Activated naive CD4-positive, alpha-beta T cell treated with anti-CD3 and anti-CD28 coated beads, Interleukin-2, amount 10 ng/mL, durations not matched to agents 7 days and 5 days (primary cell): ENCODE results near the gene NKD1.

Source experiments
- CTCF ChIA-PET: fragments of 350-600 bp; sonication (Branson Sonifier 250); formaldehyde crosslinking; loops from one replicate; lab custom pipeline; 2021; ENCODE audit warnings: antibody characterized with exemption; lab: Charles Lee
- DNase-seq: peaks from one replicate; pipeline ENCODE4 v3.0.0-alpha.2; 2020
- H3K27ac Mint-ChIP-seq: one replicate; pipeline ENCODE4 v1.8.0; 2021; ENCODE audit warnings: mild to moderate bottlenecking, moderate library complexity, mixed read lengths
- H3K27me3 Mint-ChIP-seq: one replicate; pipeline ENCODE4 v1.8.0; 2021; ENCODE audit warnings: mild to moderate bottlenecking, mixed read lengths
- H3K36me3 Mint-ChIP-seq: one replicate; pipeline ENCODE4 v1.8.0; 2021; ENCODE audit warnings: mixed read lengths
- H3K4me1 Mint-ChIP-seq: one replicate; pipeline ENCODE4 v1.8.0; 2021; ENCODE audit warnings: mixed read lengths
- H3K4me3 Mint-ChIP-seq: one replicate; pipeline ENCODE4 v1.8.0; 2021; ENCODE audit warnings: mild to moderate bottlenecking, moderate library complexity, mixed read lengths
- H3K9me3 Mint-ChIP-seq: one replicate; pipeline ENCODE4 v1.8.0; 2021; ENCODE audit warnings: mixed read lengths

The NKD1 gene

DNA sequence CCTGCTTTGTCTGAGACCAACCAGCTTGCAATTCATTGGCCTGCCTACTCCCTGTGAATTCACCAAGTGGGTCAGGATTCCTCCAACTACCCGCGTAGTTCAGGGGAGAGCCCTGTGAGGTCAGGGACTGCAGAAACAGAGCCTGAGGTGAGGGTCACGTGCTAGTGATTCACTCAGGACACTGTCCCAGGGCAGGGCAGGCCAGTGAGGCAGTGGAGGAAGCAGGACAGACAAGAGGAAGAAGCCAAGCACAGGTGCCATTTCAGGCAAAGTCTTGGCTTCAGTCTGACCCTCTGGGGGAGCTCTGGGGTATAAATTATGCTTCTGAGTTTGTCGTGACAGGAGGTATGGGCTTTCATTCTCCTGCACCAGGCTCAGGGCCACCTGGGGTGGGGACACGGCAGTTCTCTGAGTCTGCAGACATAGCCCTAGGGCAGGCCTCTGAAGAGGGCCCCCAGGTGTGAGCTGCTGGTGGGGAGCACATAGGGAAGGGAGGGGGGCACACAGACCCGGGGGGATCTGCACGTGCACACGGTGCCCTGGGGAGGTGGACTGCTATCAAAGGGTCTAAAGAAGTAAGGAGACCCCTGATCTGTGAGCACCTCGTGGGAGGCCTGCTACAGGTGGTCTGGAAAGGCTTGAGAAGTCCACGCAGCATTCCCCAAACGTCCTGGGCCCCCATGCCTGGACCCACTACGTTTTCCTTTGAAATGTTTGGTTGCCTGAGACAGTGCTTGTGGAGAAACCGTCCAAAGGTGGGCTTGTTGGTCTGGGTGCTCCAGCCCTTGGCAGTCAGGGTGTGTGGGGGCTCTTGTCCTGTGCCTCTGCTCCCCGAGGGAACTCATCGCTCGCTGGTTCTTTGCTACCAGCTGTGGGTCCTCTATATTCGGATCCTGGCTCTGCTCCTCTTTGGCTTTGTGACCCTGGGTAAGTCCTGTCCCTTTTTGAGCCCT, 46.4 kb downstream of the NKD1 start:
- Mint-ChIP-seq H3K4me3 (no peak overlapping the region), H3K27ac (no peak overlapping the region), H3K36me3 (no peaks in the 10 kb centered on the region), H3K4me1 (peaks cover 8% of the 10 kb centered on the region), H3K9me3 (no peaks in the 10 kb centered on the region), H3K27me3 (peaks cover 16% of the 10 kb centered on the region)
- no peak for DNase-seq
- CTCF ChIA-PET = interaction anchor here (1.4 kb wide), 1 partner anchor 152 kb away, joined by 3 read pairs; no protein-coding TSS in a partner anchor

DNA sequence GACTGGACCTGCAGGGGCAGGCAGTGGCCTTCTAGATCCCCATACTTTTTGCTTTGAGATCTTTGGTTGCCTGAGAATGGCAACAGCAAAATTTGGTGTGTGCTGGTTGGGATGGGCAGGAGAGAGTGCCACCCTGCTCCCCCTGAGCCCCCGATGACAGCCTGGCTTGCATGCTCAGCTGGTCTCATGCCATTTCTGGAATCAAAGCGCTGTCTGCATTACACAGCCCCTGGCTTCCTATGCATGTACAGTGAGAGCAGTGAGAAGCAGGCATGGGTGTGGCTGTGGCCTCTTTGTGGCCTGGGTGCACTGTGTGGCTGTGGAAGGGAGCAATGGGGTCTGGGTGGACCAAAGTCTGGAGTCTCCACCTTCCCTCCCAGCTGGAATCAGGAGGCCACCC, 47.7 kb downstream of the NKD1 start:
- H3K9me3 Mint-ChIP-seq = no peaks in the 10 kb centered on the region
- H3K4me3 Mint-ChIP-seq = no peak overlapping the region
- peaks cover 3% of the 10 kb centered on the region for H3K4me1 Mint-ChIP-seq
- H3K36me3 Mint-ChIP-seq = no peaks in the 10 kb centered on the region
- no peak for DNase-seq
- CTCF ChIA-PET = interaction anchor here (0.7 kb wide), 1 partner anchor 228 kb away, joined by 3 read pairs; no protein-coding TSS in a partner anchor
- H3K27ac Mint-ChIP-seq = no peak overlapping the region
- peaks cover 16% of the 10 kb centered on the region for H3K27me3 Mint-ChIP-seq

DNA sequence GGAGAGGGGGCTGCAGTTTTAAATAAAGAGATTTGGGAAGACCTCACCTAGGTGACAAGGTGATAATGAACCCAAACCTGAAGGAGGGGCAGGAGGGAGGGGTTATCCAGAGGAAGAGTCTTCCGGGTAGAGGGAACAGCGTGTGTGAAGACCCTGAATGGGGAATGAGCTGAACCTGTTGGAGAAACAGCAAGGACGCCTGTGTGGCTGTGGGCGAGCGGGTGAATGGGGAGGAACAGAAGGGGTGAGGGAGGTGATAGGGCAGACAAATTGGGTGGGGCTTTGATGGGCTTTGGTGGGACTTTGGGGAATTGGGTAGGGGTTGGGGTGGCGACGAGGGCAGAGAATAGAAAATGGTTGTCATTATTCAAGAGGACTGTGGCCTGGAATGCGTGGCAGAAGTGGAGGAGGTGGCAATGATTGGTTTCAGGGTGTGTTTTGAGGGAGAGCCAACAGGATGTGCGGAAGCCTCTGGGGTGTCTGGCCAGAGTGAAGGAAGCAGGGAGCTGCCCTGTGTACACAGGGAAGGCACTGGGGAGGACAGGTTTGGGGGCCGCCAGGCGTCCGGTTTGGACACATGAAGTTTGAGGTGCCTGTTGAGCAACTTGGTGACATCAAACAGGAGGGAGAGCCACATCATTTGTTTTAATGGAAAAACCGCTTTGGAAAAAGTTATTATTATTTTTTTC, 48.7 kb downstream of the NKD1 start:
- Mint-ChIP-seq H3K36me3 (no peaks in the 10 kb centered on the region), H3K27ac (no peak overlapping the region), H3K4me1 (peaks cover 4% of the 10 kb centered on the region), H3K27me3 (peaks cover 16% of the 10 kb centered on the region), H3K9me3 (no peaks in the 10 kb centered on the region), H3K4me3 (no peak overlapping the region)
- CTCF ChIA-PET = no interaction called here
- DNase-seq = no peak

DNA sequence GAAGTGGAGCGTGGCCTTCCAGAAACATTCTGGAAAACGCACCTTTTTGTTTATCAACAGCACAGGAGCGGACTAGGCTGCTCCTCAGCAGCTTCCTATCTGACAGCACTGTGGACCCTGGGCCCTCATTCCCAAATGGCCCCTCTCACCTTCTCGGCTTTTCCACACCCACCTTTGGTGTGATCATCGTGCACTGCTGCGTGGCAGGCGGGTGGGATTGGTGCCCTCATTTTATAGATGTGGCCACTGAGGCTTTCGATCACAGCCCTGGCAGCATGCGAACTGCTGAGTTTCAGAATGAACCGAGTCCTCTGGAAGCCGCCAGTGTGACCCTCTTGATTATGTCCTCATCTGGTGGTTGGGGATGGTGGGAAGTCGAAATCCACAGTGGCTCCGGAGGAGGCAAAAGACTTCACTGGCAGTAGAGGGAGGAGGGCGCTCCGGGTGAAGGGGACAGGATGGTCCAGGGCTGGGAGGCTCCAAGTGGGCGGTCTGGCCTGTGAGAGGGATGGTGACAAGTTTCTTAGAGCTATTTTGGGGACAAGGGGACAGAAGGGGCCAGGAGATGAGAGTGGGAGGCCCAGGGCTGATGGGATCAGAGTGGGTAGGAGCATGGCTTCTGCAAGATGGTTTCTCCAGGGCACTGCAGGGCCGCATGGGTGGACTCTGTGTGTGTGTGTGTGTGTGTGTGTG, 49.5 kb downstream of the NKD1 start:
- H3K4me1 Mint-ChIP-seq = peaks cover 11% of the 10 kb centered on the region
- no peaks in the 10 kb centered on the region for H3K36me3 Mint-ChIP-seq
- CTCF ChIA-PET = no interaction called here
- H3K4me3 Mint-ChIP-seq = no peak overlapping the region
- no peak for DNase-seq
- H3K27me3 Mint-ChIP-seq = peaks cover 19% of the 10 kb centered on the region
- no peaks in the 10 kb centered on the region for H3K9me3 Mint-ChIP-seq
- H3K27ac Mint-ChIP-seq = peak overlapping the region; percentile 25

GRCh38 chr16:50598256-50598894, 50.2 kb downstream of the NKD1 start:
- Mint-ChIP-seq H3K9me3 (no peaks in the 10 kb centered on the region), H3K36me3 (no peaks in the 10 kb centered on the region), H3K4me1 (peaks cover 18% of the 10 kb centered on the region), H3K27me3 (peaks cover 19% of the 10 kb centered on the region), H3K27ac (no peak overlapping the region), H3K4me3 (no peak overlapping the region)
- CTCF ChIA-PET = no interaction called here
- no peak for DNase-seq

DNA sequence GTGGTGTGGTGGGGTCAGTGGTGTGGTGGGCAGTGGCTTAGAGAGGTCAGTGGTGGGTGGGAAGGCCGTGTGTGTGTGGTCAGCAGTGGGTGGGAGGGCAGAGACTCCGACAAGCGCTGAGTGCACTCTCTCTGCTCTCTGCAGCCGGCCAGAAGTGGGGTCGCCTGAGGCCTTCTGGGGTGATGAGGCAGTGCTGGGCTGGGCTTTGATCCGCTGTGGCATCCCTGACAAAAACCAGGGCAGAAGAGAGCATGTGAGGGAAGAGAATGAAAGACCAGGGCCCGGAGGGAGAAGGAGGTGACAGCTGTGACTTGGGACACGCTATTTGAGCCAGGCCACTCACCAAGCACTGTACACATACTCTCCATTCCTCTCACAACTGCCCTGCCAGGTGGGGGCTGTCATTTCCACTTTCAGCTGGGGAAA, 50.8 kb downstream of the NKD1 start:
- Mint-ChIP-seq H3K4me1 (peaks cover 21% of the 10 kb centered on the region), H3K9me3 (no peaks in the 10 kb centered on the region)
- CTCF ChIA-PET = no interaction called here

GRCh38 chr16:50599494-50599893, 51.3 kb downstream of the NKD1 start:
- CTCF ChIA-PET = interaction anchor here (0.8 kb wide), 1 partner anchor 11 kb away, joined by 3 read pairs; no protein-coding TSS in a partner anchor
- no peaks in the 10 kb centered on the region for H3K9me3 Mint-ChIP-seq
- H3K4me1 Mint-ChIP-seq = peaks cover 21% of the 10 kb centered on the region
- H3K27me3 Mint-ChIP-seq = peaks cover 16% of the 10 kb centered on the region
- no peak overlapping the region for H3K27ac Mint-ChIP-seq
- DNase-seq = no peak
- H3K36me3 Mint-ChIP-seq = no peaks in the 10 kb centered on the region
- no peak overlapping the region for H3K4me3 Mint-ChIP-seq

More for the DNA sequence above, 50.8 kb downstream of the NKD1 start:
- Mint-ChIP-seq H3K36me3 (no peaks in the 10 kb centered on the region), H3K27me3 (peaks cover 19% of the 10 kb centered on the region), H3K4me3 (no peak overlapping the region), H3K27ac (no peak overlapping the region)
- no peak for DNase-seq

- H3K9me3 Mint-ChIP-seq = no peaks in the 10 kb centered on the region
- H3K4me3 Mint-ChIP-seq = no peak overlapping the region
- no peaks in the 10 kb centered on the region for H3K36me3 Mint-ChIP-seq
- peaks cover 21% of the 10 kb centered on the region for H3K4me1 Mint-ChIP-seq
- CTCF ChIA-PET = interaction anchor here (0.6 to 0.8 kb wide), 3 partner anchors 10 to 67 kb away, joined by 3 read pairs; no protein-coding TSS in a partner anchor
- H3K27me3 Mint-ChIP-seq = peaks cover 15% of the 10 kb centered on the region
- DNase-seq = no peak
- no peak overlapping the region for H3K27ac Mint-ChIP-seq
Measured at GRCh38 chr16:50600582-50601283, 52.5 kb downstream of the NKD1 start.

DNA sequence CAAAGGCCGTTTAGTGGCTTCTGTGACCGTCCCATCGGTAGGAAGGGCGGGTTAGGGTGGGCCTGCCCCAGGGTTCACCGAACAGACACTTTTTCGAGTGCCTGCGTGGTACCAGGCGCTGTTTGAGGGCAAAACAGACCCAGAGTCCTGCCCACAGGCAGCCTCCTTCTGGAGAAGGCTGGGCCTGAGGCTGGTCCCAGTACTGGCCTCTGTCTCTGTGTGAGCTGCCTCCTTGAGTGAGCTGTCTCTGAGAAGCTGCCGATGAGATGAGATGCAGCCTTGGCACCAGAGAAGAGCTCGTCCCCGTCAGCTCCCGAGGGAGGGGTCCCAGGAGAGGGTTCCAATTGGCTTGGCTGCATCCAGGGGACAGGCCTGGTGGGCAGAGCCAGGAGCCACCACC, 53.1 kb downstream of the NKD1 start:
- H3K36me3 Mint-ChIP-seq = no peaks in the 10 kb centered on the region
- CTCF ChIA-PET = interaction anchor here (0.6 kb wide), 2 partner anchors 46 to 66 kb away, joined by 3 read pairs; no protein-coding TSS in a partner anchor
- no peak for DNase-seq
- peaks cover 18% of the 10 kb centered on the region for H3K4me1 Mint-ChIP-seq
- H3K27me3 Mint-ChIP-seq = peaks cover 15% of the 10 kb centered on the region
- H3K9me3 Mint-ChIP-seq = no peaks in the 10 kb centered on the region
- no peak overlapping the region for H3K27ac Mint-ChIP-seq
- H3K4me3 Mint-ChIP-seq = no peak overlapping the region

GRCh38 chr16:50602126-50602525, 53.9 kb downstream of the NKD1 start:
- peaks cover 12% of the 10 kb centered on the region for H3K27me3 Mint-ChIP-seq
- no peak for DNase-seq
- no peak overlapping the region for H3K27ac Mint-ChIP-seq
- CTCF ChIA-PET = no interaction called here
- peaks cover 18% of the 10 kb centered on the region for H3K4me1 Mint-ChIP-seq
- H3K9me3 Mint-ChIP-seq = no peaks in the 10 kb centered on the region
- H3K36me3 Mint-ChIP-seq = no peaks in the 10 kb centered on the region
- no peak overlapping the region for H3K4me3 Mint-ChIP-seq

DNA sequence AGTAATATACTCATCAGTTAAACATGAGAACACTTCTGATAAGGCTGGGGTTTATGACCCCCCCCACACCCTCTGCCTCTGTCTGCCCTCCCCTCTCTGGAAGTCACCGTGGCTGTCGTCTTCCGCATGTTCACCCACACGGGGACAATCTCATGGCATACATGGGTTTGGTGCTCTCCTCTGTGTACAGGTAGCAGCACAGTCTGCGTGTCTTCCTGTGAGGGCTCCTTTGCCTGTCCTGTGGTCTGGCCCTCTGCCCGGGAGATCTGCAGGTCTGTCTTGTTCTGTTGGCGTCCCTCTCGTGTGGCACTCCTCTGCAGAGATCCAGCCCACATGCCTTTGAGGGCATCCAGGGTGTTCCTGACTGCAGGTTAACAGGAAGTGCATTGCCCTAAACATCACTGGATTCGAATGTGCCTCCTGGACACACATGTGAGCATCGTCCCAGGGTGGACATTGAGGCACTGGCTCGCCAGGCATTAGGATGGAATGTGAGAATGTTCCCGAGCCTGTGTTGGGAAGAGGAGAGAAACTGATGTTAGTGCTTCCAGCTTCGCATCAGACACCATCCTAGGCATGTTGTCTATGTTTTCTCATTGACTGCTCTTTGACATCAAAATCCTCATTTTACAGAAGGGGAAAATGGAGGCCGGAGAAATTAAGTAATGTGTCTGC, 54.5 kb downstream of the NKD1 start:
- Mint-ChIP-seq H3K4me3 (no peak overlapping the region), H3K27ac (no peak overlapping the region), H3K27me3 (peaks cover 10% of the 10 kb centered on the region), H3K9me3 (no peaks in the 10 kb centered on the region), H3K4me1 (peaks cover 18% of the 10 kb centered on the region), H3K36me3 (no peaks in the 10 kb centered on the region)
- CTCF ChIA-PET = interaction anchor here (0.7 to 0.8 kb wide), 2 partner anchors 25 to 248 kb away, joined by 3 read pairs; no protein-coding TSS in a partner anchor
- no peak for DNase-seq

DNA sequence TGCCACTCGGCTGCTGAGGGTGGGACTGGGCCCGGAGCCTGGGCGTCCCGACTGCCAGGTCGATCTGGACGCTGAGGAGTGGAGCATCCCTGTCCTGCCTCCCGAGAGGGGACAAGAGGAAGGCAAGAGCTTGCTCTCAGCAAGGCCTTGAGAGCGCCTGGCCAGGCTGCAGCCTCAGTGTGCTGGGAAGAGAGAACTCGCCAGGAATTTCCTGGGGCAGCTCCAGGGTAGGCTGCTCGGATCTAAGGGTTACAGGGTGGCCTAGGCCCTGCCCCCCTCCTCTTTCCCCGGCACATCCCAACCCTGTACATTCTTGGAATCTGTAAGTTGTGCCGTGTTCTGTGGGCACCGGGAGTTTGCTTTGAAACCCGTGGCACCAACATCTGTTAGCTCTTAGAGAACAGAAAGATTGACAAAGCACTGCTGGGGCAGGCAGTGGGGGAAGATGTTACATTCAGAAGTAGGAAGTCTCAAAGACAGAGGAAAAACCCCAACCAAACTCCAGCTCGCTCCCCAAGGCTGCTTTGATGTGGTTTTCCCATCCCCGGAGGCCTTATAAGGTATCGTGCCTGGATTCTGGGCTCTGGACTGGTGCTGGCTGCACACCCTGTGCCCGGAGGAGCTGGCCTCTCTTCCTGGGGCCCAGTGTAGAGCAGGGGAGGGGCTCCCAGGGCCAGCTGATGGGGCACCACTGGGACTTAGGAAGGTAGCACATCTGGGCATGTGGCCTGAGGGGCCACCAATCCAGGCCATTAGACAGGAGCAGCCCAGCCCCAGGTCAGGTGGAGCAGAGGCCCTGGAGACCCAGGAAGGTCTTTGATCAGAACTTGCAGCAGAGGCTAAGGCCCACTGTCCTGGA, 55.2 kb downstream of the NKD1 start:
- H3K4me1 Mint-ChIP-seq = peaks cover 18% of the 10 kb centered on the region
- H3K4me3 Mint-ChIP-seq = no peak overlapping the region
- peaks cover 7% of the 10 kb centered on the region for H3K27me3 Mint-ChIP-seq
- DNase-seq = no peak
- no peaks in the 10 kb centered on the region for H3K9me3 Mint-ChIP-seq
- CTCF ChIA-PET = interaction anchor here (0.7 to 0.9 kb wide), 3 partner anchors 24 to 249 kb away, joined by 3 read pairs; no protein-coding TSS in a partner anchor
- H3K27ac Mint-ChIP-seq = no peak overlapping the region
- H3K36me3 Mint-ChIP-seq = no peaks in the 10 kb centered on the region
